ENCODE measurements around the gene KIR2DL4. TPM values are rescaled to one million over a fixed set of nuclear protein-coding genes. Genes with fewer than 3 reads are reported as not detected.
"Not testable (repeated sequence)": the region's sequence is repeated elsewhere in the genome, so short reads cannot be mapped to it uniquely, and the experiment has no call there.

KIR2DL4 gene
- total RNA-seq, 1 experiment from 2014 or later = not detected

DNA sequence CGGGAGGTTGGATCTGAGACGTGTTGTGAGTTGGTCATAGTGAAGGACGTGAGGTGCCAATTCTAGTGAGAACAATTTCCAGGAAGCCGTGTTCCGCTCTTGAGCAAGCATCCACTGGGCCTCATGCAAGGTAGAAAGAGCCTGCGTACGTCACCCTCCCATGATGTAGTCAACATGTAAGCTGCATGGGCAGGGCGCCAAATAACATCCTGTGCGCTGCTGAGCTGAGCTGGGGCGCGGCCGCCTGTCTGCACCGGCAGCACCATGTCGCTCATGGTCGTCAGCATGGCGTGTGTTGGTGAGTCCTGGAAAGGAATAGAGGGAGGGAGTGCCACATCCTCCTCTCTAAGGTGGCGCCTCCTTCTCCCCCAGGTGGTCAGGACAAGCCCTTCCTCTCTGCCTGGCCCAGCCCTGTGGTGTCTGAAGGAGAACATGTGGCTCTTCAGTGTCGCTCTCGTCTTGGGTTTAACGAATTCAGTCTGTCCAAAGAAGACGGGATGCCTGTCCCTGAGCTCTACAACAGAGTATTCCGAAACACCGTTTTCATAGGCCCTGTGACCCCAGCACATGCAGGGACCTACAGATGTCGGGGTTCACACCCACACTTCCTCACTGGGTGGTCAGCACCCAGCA is 17.2 kb upstream of the KIR2DL4 start:
- not testable (repeated sequence) for H3K9me3 ChIP-seq (replicated peaks); H3K27ac ChIP-seq; H3K36me3 ChIP-seq; DNase-seq; H3K4me3 ChIP-seq; H3K4me1 ChIP-seq; H3K27me3 ChIP-seq

DNA sequence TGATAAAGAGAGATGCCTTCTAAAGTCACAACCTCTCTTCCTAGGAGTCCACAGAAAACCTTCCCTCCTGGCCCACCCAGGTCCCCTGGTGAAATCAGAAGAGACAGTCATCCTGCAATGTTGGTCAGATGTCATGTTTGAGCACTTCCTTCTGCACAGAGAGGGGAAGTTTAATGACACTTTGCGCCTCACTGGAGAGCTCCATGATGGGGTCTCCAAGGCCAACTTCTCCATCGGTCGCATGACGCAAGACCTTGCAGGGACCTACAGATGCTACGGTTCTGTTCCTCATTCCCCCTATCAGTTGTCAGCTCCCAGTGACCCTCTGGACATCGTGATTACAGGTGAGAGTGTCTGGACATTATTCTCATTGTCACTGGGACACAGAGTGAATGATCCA is 15.3 kb upstream of the KIR2DL4 start:
- H3K4me1 ChIP-seq; DNase-seq; H3K4me3 ChIP-seq; H3K27ac ChIP-seq; H3K27me3 ChIP-seq; H3K9me3 ChIP-seq (replicated peaks); H3K36me3 ChIP-seq: not testable (repeated sequence)

DNA sequence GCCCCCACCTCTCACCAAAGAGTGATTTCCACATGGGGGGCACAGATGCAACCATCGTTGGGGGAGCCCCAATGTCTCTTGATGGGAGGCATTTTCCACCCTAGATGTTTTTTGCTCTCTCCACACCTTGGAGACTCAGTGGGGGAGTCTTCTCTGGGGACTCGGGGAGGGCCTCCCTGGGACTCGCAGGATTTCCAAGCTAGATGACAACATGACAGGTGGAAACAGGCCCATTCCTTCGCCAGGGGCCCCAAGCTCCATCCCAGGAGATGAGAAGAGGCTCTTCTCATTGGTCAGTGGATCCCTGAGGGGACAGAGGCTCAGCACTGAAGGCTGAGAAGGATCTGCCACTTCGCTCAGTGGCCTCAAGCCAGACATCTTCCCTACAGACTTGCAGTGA is 12.7 kb upstream of the KIR2DL4 start:
- Histone ChIP-seq H3K4me1 (no peaks in the 10 kb centered on the region), H3K27me3 (no peaks in the 10 kb centered on the region), H3K27ac (no peak overlapping the region), H3K4me3 (no peak overlapping the region), H3K36me3 (no peaks in the 10 kb centered on the region), H3K9me3 (replicated peaks) (no peaks in the 10 kb centered on the region)
- no peak for DNase-seq

DNA sequence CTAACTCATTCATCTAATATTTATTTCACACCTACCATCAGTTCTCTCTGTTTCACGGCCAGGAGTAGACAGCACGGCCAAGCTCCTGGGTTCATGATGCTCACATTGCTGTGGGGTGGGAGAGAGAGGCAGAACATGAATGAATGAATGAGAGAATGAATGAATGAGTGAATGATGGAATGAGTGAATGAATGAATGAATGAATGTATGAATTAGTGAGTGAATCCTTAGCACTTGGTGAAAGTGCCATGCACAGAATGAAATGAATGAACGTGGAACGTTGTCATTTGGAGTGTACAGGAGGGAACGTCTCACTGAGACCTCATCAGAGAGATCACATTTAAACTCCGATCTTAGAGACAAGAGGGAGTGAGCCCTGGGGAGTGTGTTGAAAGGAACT is 11.9 kb upstream of the KIR2DL4 start:
- Histone ChIP-seq H3K27ac (no peak overlapping the region), H3K36me3 (no peaks in the 10 kb centered on the region), H3K4me3 (no peak overlapping the region), H3K9me3 (replicated peaks) (no peaks in the 10 kb centered on the region), H3K4me1 (no peaks in the 10 kb centered on the region), H3K27me3 (no peaks in the 10 kb centered on the region)
- no peak for DNase-seq

DNA sequence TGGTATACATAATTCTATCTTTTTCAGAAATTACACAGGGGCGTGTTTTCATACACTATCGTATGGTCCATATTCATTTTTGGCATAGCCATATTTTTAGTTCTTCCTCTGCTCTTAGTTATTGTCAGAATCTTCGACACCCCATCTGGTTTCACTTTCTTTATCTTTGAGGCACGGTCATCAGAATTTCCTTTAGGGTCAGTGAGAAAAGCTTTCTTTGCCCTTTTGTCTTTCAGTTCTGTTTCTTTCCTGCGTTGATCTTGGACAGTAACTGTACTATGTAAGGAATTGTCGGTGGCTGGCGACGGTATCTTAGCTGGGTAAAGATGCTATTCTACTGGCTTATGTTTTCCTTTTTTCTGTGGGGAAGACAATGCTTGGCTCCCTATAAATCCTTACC is 10.6 kb upstream of the KIR2DL4 start:
- DNase-seq = no peak
- no peaks in the 10 kb centered on the region for H3K9me3 ChIP-seq (replicated peaks)
- H3K4me1 ChIP-seq = no peaks in the 10 kb centered on the region
- no peak overlapping the region for H3K27ac ChIP-seq
- no peaks in the 10 kb centered on the region for H3K27me3 ChIP-seq
- no peak overlapping the region for H3K4me3 ChIP-seq
- no peaks in the 10 kb centered on the region for H3K36me3 ChIP-seq

DNA sequence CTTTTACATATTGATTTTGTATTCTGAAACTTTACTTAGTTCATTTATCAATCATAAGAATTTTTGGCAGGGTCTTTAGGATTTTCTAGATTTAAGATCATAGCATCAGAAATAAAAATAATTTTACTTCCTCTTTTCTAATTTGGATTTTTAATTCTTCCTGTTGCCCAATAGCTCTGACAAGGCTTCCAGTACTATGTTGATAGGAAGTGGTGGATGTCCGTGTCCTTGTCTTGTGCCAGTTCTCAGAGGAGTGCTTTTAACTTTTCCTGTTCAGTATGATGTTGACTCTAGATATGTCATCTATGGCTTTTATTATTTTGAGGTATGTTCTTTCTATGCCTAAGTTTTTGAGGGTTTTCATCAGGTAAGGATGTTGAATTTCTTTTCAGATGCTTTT is 7.7 kb upstream of the KIR2DL4 start:
- no peak overlapping the region for H3K4me3 ChIP-seq
- H3K9me3 ChIP-seq (replicated peaks) = no peaks in the 10 kb centered on the region
- H3K27ac ChIP-seq = no peak overlapping the region
- no peaks in the 10 kb centered on the region for H3K27me3 ChIP-seq
- H3K4me1 ChIP-seq = no peaks in the 10 kb centered on the region
- DNase-seq = no peak
- no peaks in the 10 kb centered on the region for H3K36me3 ChIP-seq

DNA sequence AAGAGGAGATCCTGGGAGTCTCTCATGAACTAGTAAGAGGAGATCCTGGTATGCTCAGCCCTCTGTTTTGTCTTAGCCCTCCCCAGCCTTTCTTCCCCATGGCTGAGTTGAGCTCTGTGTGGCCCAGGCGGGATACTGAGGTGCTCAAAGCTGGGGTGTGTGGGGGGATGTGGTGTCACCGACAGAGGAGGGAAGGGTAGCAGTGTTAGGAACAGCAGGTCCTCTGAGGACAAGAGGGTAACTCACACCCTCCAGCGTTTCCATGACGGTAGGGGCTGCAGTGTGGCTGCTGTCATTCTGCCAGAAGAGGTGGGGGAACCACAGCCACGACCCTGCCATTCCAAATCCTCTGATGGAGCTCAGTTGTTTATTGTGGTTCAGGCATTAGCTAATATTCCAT is 691 bp downstream of the KIR2DL4 start:
- Histone ChIP-seq H3K4me3 (no peak overlapping the region), H3K4me1 (no peaks in the 10 kb centered on the region), H3K27me3 (no peaks in the 10 kb centered on the region), H3K36me3 (no peaks in the 10 kb centered on the region), H3K27ac (no peak overlapping the region), H3K9me3 (replicated peaks) (no peaks in the 10 kb centered on the region)
- DNase-seq = no peak

DNA sequence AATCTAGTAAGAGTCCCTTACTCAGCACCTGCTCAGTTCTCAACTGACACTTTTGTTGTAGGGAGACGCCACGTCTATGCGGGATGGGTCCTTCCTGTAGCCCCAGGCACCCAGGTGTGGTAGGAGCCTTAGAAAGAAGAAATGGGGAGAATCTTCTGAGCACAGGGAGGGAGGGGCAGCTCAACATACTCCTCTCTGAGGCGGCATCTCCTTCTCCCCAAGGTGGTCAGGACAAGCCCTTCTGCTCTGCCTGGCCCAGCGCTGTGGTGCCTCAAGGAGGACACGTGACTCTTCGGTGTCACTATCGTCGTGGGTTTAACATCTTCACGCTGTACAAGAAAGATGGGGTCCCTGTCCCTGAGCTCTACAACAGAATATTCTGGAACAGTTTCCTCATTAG is 1.2 kb downstream of the KIR2DL4 start:
- H3K4me3 ChIP-seq = no peak overlapping the region
- H3K4me1 ChIP-seq = no peaks in the 10 kb centered on the region
- DNase-seq = no peak
- H3K36me3 ChIP-seq = no peaks in the 10 kb centered on the region
- no peak overlapping the region for H3K27ac ChIP-seq
- H3K9me3 ChIP-seq (replicated peaks) = no peaks in the 10 kb centered on the region
- no peaks in the 10 kb centered on the region for H3K27me3 ChIP-seq

DNA sequence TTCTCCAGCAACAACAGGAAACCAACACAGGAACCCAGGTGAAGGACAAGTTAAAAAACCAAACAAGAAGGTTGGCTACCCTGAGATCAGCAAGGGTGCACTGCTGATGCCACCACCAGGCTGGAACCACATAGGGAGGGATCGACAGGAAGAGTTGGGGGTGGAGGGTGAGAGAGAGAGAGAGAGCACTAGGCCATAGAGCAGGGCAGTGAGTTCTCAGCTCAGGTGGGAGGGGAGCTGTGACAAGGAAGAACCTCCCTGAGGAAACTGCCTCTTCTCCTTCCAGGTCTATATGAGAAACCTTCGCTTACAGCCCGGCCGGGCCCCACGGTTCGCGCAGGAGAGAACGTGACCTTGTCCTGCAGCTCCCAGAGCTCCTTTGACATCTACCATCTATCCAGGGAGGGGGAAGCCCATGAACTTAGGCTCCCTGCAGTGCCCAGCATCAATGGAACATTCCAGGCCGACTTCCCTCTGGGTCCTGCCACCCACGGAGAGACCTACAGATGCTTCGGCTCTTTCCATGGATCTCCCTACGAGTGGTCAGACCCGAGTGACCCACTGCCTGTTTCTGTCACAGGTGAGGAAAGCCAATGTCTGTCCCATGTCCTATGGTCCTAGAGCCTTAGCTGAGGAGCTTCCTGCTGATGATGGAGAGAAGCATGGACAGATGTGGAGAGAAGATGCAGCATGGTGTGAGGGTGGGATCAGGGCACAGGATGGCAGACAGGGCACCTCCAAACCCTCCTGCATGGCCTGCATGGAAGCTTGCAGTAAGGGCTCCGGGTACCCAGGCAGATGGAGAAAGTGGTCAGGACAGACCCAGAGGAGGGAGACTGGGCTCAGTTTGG is 2.5 kb downstream of the KIR2DL4 start:
- no peaks in the 10 kb centered on the region for H3K36me3 ChIP-seq
- H3K27me3 ChIP-seq = no peaks in the 10 kb centered on the region
- no peak overlapping the region for H3K27ac ChIP-seq
- no peaks in the 10 kb centered on the region for H3K4me1 ChIP-seq
- H3K4me3 ChIP-seq = no peak overlapping the region
- no peak for DNase-seq
- no peaks in the 10 kb centered on the region for H3K9me3 ChIP-seq (replicated peaks)

DNA sequence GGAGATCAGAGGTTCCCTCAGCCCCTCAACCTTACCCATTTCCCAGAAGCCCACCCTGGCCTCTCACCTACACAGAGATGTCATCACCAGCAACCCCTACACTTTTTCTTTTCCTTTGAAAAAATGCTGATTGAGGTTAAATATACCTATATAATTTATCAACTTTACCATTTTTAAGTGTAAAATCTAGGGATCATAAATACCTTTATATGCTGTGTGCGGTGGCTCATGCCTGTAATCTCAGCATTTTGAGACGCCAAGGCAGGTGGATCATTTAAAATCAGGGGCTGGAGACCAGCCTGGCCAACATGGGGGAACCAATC is 3.1 kb downstream of the KIR2DL4 start:
- H3K27ac ChIP-seq = no peak overlapping the region
- H3K4me3 ChIP-seq = no peak overlapping the region
- no peak for DNase-seq
- no peaks in the 10 kb centered on the region for H3K4me1 ChIP-seq
- H3K9me3 ChIP-seq (replicated peaks) = no peaks in the 10 kb centered on the region
- no peaks in the 10 kb centered on the region for H3K27me3 ChIP-seq
- no peaks in the 10 kb centered on the region for H3K36me3 ChIP-seq

DNA sequence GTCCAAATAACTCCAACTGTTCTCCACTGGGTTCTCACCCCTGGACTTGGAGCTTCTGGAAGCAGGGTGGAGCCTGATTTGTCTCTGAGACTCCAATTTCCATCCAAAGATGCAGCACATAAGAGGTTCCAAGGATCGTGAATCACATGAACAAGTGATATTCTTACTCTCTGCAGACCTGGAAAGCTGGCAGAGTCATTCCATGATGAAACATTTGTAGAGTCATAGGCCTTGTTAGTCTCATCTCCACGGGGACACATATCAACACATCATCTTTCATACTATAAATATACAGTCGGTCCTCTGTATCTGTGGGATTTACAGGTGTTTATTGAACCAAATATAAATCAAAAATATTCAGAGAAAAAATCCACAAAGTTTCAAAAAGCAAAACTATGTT is 11.2 kb downstream of the KIR2DL4 start:
- not testable (repeated sequence) for H3K27me3 ChIP-seq; H3K27ac ChIP-seq; H3K36me3 ChIP-seq; H3K4me3 ChIP-seq; H3K9me3 ChIP-seq (replicated peaks); H3K4me1 ChIP-seq; DNase-seq

DNA sequence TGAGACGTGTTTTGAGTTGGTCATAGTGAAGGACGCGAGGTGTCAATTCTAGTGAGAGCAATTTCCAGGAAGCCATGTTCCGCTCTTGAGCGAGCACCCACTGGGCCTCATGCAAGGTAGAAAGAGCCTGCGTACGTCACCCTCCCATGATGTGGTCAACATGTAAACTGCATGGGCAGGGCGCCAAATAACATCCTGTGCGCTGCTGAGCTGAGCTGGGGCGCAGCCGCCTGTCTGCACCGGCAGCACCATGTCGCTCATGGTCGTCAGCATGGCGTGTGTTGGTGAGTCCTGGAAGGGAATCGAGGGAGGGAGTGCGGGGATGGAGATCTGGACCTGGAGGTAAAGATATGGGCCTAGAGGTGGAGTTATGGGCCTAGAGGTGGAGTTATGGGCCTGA is 12.8 kb downstream of the KIR2DL4 start, which contains the start of gene KIR3DL1:
KIR3DL1 (plus strand) TSS at position 218 of the 400 bp plus-strand sequence.
- H3K4me1 ChIP-seq; H3K36me3 ChIP-seq; H3K9me3 ChIP-seq (replicated peaks); H3K27me3 ChIP-seq; H3K4me3 ChIP-seq; DNase-seq; H3K27ac ChIP-seq: not testable (repeated sequence)

DNA sequence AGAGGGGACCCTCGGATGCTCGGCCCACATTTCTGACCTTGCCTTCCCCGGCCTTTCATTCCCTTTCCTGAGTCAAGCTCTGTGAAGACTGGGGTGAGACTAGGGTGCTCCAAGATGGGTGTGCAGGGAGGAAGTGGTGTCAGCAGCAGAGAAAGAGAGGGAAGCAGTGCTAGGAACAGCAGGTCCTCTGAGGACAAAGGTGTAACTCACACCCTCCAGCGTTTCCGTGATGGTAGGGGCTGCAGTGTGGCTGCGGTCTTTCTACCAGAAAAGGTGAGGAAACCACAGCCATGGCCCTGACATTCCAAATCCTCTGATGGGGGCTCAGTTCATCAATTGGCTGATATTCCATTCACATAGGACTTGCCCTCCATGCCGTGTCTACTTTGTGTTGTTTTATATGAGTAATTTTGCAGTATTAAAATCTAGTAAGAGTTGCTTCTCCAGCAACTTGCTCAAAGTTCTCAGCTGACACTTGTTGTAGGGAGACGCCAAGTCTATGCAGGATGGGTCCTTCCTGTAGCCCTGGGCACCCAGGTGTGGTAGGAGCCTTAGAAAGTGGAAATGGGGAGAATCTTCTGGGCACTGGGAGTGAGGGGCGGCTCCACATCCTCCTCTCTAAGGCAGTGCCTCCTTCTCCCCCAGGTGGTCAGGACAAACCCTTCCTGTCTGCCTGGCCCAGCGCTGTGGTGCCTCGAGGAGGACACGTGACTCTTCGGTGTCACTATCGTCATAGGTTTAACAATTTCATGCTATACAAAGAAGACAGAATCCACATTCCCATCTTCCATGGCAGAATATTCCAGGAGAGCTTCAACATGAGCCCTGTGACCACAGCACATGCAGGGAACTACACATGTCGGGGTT is 14.5 kb downstream of the KIR2DL4 start:
- Histone ChIP-seq H3K4me3 (no peak overlapping the region), H3K9me3 (replicated peaks) (no peaks in the 10 kb centered on the region), H3K36me3 (no peaks in the 10 kb centered on the region), H3K4me1 (no peaks in the 10 kb centered on the region), H3K27ac (no peak overlapping the region), H3K27me3 (no peaks in the 10 kb centered on the region)
- DNase-seq = no peak

DNA sequence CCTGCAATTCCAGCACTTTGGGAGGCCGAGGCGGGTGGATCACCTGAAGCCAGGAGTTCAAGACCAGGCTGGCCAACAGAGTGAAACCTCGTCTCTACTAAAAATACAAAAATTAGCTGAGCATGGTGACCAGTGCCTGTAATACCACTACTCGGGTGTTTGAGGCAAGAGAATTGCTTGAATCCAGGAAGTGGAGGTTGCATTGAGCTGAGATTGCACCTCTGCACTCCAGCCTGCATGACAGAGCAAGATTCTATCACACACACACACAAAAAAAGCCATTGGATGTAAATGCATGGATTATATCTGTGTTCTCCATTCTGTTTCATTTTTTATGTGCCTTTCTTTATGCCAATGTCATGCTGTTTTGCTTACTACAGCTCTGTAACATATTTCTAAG is 21.0 kb downstream of the KIR2DL4 start:
- not testable (repeated sequence) for H3K9me3 ChIP-seq (replicated peaks); H3K27me3 ChIP-seq; H3K4me3 ChIP-seq; H3K4me1 ChIP-seq; H3K27ac ChIP-seq; DNase-seq; H3K36me3 ChIP-seq

DNA sequence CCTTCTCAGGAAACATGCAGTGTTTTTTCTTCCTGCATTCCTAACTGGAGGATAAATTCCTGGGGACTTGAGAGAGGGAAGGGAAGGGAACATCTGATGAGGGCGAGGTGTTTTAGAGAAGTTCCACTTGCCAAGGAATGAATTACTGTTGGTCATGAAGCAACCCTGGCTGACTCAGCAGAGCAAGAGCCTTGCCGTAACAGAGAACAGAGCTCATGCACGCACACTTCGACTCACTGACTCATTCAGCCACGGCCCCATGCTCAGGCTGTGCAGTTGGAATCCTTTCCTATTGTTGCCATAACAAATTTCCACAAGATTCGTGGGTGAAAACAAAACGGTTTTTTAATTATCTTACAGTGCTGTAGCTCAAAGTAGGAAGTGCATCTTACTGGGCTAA is 21.9 kb downstream of the KIR2DL4 start:
- H3K36me3 ChIP-seq; H3K4me3 ChIP-seq; H3K27me3 ChIP-seq; H3K9me3 ChIP-seq (replicated peaks); H3K27ac ChIP-seq; H3K4me1 ChIP-seq; DNase-seq: not testable (repeated sequence)
